GM12872 (cell line): Measurements from ENCODE around the gene KLRC1.

ENCODE experiments used
- TF ChIP-seq, protein P1 (sequence below): IDR thresholded peaks from 3 replicates; pipeline ENCODE4 v1.5.1; 2011; ENCODE audit warnings: low read depth, mild to moderate bottlenecking, low read length, moderate library complexity; ENCODE audit not compliant: insufficient read depth

Gene KLRC1

DNA sequence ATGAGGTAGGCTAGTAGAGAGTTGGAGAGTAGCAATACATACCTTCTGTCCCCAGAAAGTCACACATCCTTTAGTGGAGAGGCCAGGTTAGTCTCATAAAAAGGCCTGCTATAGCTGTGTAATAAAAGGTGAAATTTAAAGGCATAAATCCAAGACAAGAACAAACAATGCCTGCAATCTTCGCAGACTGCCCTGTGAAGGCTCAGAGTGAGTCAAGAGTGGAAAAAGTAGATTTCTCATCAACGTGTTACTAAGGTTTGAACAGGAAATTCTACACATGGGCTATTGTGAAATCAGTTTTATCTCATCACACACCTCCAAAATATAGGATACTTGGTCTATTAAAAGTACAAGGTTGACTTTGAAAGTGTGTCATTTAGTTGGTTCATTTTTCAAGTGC lies at the start of gene KLRC1:
TSS of gene KLRC1 (minus strand) at position 222 of the 400 bp plus-strand sequence. CDS start 2,221 bp downstream, outside the sequence.
- TF ChIP-seq, protein P1, sequence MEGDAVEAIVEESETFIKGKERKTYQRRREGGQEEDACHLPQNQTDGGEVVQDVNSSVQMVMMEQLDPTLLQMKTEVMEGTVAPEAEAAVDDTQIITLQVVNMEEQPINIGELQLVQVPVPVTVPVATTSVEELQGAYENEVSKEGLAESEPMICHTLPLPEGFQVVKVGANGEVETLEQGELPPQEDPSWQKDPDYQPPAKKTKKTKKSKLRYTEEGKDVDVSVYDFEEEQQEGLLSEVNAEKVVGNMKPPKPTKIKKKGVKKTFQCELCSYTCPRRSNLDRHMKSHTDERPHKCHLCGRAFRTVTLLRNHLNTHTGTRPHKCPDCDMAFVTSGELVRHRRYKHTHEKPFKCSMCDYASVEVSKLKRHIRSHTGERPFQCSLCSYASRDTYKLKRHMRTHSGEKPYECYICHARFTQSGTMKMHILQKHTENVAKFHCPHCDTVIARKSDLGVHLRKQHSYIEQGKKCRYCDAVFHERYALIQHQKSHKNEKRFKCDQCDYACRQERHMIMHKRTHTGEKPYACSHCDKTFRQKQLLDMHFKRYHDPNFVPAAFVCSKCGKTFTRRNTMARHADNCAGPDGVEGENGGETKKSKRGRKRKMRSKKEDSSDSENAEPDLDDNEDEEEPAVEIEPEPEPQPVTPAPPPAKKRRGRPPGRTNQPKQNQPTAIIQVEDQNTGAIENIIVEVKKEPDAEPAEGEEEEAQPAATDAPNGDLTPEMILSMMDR, result no peak

DNA sequence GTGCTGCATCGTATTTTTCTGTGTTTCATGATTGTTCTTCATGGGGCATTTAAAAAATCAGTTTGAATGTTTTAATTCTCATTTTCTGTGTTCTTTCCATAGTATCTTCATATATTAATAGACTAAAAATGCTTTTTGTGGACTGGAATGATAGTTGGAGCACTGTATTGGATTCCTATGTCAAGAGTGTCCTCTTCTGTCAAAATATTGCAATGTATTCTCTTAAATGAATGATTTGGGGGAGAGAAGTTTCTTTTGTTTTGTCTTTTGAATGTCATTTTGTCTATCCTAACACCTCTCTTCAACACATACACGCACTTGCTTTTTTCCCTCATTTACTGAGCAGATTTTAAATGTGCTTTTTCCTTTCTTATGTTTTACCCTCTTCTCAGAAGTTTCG lies 47.9 kb upstream of the KLRC1 start:
- TF ChIP-seq, protein P1, result no peak

DNA sequence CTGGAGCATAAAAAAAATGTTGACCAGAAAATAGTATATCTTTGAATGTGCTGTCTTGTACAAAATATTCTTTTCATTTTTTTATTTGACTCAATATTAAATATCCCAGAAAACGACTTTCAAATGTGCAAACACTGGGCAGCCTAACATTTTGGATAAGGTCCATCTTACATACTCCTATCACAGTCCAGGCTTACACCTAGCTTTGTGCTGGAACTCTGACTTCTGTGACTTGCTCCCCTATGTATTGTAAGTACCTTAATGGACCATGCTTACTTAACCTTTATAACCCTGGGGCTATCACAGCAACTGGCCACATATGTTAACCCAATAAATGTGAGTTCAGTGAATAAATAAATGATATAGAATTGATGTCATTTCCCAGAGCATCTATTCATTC lies 44.9 kb upstream of the KLRC1 start:
- TF ChIP-seq, protein P1, result no peak

DNA sequence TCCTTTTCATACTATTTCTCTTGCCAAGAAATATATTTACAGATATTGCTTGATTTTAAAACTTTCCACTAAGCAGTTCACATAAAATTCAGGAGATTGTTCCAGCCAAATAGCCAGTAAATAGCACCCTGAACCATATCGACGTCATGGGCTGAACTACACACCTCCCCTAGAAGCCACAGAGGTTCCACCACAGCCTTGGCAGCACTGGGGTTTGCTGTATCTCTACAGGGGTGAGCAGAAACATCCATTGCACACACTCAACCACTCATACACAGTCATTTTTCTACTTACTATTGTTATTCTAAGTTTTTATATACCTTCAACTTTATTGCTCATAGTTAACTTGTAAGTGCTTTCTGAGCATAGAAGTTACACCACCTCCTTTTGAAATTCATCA lies 44.4 kb upstream of the KLRC1 start:
- TF ChIP-seq, protein P1, result no peak

DNA sequence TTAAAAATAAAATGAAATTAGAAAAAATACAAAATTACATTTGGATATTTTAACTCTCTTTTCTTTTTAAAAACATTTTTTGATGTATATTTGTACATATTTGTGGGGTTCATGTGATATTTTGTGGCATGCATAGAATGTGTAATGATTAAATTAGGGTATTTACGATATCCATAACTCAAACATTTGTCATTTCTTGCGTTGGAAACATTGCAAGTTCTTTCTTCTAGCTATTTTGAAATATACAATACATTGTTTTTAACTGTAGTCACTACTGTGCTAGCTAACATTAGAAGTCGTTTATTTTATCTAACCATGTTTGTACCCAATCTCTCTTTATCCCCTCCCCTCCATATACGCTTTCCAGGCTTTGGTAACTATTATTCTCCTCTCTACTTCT lies 38.6 kb upstream of the KLRC1 start:
- TF ChIP-seq, protein P1, result no peak

DNA sequence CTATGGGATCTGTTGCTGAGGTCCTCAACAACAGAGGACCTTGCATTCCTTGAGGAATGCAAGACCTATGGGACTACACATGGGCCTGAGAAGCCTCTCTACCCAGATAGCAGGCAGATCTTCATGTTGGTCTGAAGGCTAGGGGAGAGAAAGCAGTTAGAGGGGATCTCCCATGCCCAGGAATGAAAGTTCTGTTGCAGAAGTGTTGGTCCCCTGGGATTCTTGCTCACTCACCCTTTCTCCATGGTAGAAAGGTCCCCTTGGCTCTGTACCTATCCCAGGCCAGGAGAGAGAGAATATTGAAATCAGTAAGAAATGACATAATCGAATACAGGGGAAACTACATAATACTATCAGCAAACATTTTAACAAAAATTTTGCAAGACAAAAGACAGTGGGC lies 16.5 kb upstream of the KLRC1 start:
- TF ChIP-seq, protein P1, result no peak

DNA sequence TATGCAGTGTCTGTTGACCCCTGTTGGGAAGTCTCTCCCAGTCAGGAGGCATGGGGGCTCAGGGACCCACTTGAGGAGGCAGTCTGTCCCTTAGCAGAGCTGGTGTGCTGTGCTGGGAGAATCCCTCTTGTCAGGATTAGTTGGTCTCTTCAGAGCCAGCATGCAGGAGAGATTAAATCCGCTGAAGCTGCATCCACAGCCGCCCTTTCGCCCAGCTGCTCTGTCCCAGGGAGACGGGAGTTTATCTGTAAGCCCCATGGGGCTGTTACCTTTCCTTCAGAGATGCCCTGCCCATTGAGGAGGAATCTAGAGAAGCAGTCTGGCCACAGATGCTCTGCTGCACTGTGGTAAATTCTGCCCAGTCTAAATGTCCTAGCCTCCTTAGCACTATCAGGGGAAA lies 13.1 kb upstream of the KLRC1 start:
- TF ChIP-seq, protein P1, result no peak

DNA sequence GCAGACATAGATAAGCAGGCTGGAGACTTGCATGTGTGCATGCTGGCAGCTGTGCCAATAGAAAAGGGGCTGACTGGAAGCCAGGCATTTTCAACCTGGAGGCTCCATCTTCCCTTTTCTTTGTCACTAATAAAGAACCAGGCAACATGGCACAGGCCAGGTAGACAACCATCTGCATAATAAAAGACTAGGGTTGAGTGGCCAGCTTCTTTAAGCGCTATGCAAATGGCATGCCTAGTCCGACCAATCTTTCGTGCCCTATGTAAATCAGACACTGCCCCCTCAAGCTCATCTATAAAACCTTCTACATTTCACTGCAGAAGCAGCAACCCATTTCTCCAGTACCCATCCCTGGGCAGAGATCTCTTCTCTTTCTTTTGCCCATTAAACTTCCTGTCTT lies 4.6 kb upstream of the KLRC1 start:
- TF ChIP-seq, protein P1, result no peak
